Tibial artery (tissue), 4 donors: ENCODE data around the gene BMPER.

ENCODE experiments used
- DNase-seq, 2 donors: peaks; one replicate each; pipeline ENCODE4 v3.0.0-alpha.2; 2019
- H3K27ac ChIP-seq, 2 donors: fragments of 200-600 bp; sonication (generic) in 1 of 2; 1 replicate in 1 of 2; 2 replicates in 1 of 2; pipeline ENCODE4 v1.5.1; 2018 to 2019; ENCODE audit warnings: mild to moderate bottlenecking in 1 of 2
- H3K27me3 ChIP-seq, 2 donors: fragments of 200-600 bp; sonication (generic) in 1 of 2; one replicate each; pipeline versions ENCODE4 v1.5.1 to v1.6.0; 2016 to 2019
- H3K36me3 ChIP-seq, 3 donors: fragments of 200-600 bp; sonication (generic) in 2 of 3; one replicate each; pipeline ENCODE4 v1.5.1; 2016 to 2019; ENCODE audit warnings: mild to moderate bottlenecking in 2 of 3
- H3K4me1 ChIP-seq, 4 donors: fragments of 200-600 bp; sonication (generic) in 2 of 4; 1 replicate in 3 of 4; 2 replicates in 1 of 4; pipeline ENCODE4 v1.5.1; 2016 to 2019
- H3K4me3 ChIP-seq, 2 donors: fragments of 200-600 bp; sonication (generic) in 1 of 2; 1 replicate in 1 of 2; 2 replicates in 1 of 2; pipeline ENCODE4 v1.5.1; 2018 to 2019; ENCODE audit warnings: mild to moderate bottlenecking in 2 of 2
- H3K9me3 ChIP-seq, 3 donors: fragments of 200-600 bp; sonication (generic) in 1 of 3; one replicate each; pipeline ENCODE4 v1.5.1; 2016 to 2019
- intact Hi-C: fragments of 100-400 bp; cut with DNase I; formaldehyde crosslinking; loops from one replicate; pipeline ENCODE4 v1.15.0; 2023; ENCODE audit warnings: low total_unique reads
- TF ChIP-seq, protein P1 (sequence below), 2 experiments: fragments of 200-600 bp in 1 of 2; fragments of 450-650 bp in 1 of 2; IDR thresholded peaks; one replicate each; pipeline ENCODE4 v1.5.1; 2017 to 2019; ENCODE audit warnings: antibody characterized with exemption in 2 of 2, mild to moderate bottlenecking in 1 of 2, moderate library complexity in 1 of 2

BMPER gene

DNA sequence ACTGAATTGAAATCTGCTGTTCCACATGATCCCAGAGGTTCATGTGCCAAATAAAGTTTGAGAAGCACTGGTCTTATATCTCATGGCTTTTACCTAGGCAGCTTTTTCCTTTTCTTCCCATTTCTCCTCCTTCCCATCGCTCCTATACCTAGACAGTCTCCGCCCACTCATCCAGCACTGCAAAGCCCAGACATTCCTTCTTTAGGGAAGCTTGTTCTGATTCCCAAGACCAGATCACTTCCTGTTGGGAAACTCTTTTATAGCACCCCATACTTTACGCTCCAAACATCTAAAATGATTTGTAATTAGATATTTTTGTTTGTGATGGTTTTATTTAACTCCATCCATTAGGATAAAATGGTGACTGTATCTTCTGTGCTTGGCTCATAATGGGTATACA is 75.9 kb downstream of the BMPER start:
- Histone ChIP-seq H3K36me3 (no peaks in the 10 kb centered on the region), H3K4me3 (no peak overlapping the region), H3K27ac (no peak overlapping the region), H3K9me3 (no peaks in the 10 kb centered on the region), H3K27me3 (no peaks in the 10 kb centered on the region), H3K4me1 (no peaks in the 10 kb centered on the region)
- DNase-seq: no peak
- intact Hi-C loops: no loop called here
- TF ChIP-seq, protein P1, sequence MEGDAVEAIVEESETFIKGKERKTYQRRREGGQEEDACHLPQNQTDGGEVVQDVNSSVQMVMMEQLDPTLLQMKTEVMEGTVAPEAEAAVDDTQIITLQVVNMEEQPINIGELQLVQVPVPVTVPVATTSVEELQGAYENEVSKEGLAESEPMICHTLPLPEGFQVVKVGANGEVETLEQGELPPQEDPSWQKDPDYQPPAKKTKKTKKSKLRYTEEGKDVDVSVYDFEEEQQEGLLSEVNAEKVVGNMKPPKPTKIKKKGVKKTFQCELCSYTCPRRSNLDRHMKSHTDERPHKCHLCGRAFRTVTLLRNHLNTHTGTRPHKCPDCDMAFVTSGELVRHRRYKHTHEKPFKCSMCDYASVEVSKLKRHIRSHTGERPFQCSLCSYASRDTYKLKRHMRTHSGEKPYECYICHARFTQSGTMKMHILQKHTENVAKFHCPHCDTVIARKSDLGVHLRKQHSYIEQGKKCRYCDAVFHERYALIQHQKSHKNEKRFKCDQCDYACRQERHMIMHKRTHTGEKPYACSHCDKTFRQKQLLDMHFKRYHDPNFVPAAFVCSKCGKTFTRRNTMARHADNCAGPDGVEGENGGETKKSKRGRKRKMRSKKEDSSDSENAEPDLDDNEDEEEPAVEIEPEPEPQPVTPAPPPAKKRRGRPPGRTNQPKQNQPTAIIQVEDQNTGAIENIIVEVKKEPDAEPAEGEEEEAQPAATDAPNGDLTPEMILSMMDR (IDR thresholded peaks at IDR 0.05): no peak

DNA sequence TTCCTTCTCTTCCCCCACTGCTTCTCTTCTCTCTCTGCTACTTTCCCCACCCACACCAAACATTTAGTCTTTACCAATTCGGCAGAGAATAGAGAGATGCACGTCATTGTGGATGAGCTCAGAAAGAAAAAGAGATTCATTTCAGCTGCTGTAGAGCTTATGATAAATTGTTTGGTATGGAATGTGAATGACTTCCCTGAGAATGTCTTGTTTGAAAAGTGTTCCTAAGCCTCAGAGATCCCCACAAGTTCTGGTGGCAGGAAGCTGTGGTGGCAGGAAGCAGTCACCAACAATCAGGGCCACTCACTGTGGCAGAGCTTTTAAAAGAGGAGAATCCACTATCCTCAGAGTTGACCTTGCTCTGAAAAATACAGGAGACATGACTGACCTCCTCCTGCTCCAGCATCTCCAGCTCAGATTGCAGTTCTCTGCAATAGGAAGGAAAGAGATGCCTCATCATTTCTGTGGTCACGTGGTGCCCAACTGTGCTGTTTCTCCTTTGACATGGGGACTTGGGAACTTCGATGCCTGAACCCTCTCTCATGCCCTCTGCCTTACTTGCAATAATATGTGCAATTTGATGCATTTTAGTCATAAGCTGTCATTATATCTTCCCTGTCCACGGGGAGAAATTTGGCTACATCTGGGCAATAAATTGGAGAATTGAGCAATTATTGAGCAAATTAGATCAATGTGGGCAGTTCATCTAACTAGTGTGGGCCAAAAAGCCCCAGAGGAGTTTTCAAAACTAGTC is 76.5 kb downstream of the BMPER start:
- DNase-seq: no peak
- TF ChIP-seq, protein P1 (IDR thresholded peaks at IDR 0.05): no peak

DNA sequence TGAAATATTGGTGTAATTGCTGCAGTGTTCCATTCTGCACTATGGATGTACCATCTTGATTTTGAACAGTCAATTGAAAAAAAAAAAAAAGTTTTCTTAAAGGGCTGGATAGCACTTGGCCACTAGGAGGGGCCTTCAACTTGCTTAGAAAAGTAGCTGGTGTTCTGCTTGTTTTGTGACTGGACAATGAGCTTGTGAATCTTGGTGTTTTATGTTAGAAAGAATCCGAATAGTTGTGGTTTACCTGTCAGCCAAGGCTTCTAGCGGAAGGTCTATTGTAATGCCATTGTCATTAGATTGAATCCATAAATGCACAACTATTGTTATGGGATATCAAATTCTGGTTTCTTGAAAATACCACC is 77.1 kb downstream of the BMPER start:
- intact Hi-C loops: no loop called here
- H3K9me3 ChIP-seq: no peaks in the 10 kb centered on the region
- TF ChIP-seq, protein P1 (IDR thresholded peaks at IDR 0.05): no peak

More for the DNA sequence above, 76.5 kb downstream of the BMPER start:
- H3K36me3 ChIP-seq: no peaks in the 10 kb centered on the region
- no peak overlapping the region for H3K4me3 ChIP-seq
- H3K27me3 ChIP-seq: no peaks in the 10 kb centered on the region
- no peaks in the 10 kb centered on the region for H3K9me3 ChIP-seq
- intact Hi-C loops: no loop called here
- no peaks in the 10 kb centered on the region for H3K4me1 ChIP-seq
- H3K27ac ChIP-seq: no peak overlapping the region

DNA sequence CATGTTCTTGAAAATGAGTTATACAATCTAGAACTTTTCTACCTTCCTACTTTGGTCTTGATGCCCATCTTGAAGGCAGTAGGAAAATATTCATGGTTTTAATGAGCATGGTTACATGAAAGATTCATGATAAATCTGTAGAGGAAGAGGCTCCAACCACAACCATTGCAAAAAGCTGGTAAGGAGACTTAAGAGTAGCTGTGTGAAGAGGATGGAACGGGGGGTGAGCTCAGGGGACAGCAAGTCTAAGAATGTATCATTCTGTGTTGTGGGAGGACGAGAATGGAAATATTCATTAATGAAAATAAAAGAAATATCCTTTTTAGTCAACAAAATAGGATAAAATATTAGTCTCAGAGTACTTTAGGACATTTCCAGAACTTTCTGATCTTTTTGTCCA is 81.1 kb downstream of the BMPER start:
- H3K9me3 ChIP-seq: no peaks in the 10 kb centered on the region
- H3K36me3 ChIP-seq: no peaks in the 10 kb centered on the region
- H3K4me3 ChIP-seq: no peak overlapping the region
- intact Hi-C loops: no loop called here
- TF ChIP-seq, protein P1 (IDR thresholded peaks at IDR 0.05): no peak
- DNase-seq: no peak
- H3K27me3 ChIP-seq: no peaks in the 10 kb centered on the region
- H3K4me1 ChIP-seq: no peaks in the 10 kb centered on the region
- peak overlapping the region in 1 of 2 donors; percentile 30 for H3K27ac ChIP-seq

More for the DNA sequence above, 77.1 kb downstream of the BMPER start:
- H3K36me3 ChIP-seq: no peaks in the 10 kb centered on the region
- no peaks in the 10 kb centered on the region for H3K4me1 ChIP-seq
- DNase-seq: no peak
- no peak overlapping the region for H3K4me3 ChIP-seq
- no peak overlapping the region for H3K27ac ChIP-seq
- H3K27me3 ChIP-seq: no peaks in the 10 kb centered on the region

DNA sequence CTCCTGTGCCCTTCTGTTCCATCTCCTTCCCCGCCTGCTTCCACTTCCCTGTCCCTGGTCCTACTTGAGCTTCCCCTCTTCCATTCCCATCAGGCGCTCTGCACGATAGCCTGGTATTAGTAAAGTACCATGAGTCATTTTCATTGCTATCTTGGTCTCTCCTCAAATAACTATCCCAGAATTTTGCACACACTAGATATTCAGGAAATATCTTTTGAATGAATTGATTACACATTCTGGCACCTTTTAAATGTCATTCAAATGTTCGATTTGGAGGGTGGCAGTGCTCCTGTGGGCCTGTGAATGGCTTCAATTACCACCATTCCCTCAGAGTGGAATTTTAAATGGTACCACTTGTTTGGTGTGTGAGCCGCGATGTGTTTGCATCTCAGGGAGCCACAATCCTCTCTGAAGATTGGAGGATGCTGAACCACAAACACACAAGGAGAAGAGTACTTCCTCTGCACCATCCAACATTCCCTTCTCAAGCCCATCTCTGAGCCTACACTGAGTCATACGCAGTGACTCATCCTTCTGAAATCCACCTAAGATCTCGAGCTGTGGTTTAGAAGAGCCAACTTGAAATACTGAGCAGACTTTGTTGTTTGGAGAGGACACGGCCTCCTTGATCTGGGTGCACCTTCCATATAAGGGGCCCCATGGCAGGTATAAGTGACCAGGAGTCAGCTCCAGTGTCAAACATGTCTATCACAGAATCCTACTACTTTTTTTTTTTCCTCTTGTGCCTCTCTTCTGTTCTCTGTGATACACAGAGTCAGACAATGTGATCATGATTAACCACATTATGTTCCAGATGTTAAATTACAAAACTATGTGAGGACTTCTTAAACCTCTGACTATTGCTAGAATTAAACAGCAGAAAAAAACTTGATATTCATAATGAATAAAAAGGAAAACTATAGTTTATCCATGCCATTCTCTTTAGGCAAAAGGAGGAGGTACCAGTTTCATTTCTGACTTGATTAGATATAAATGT is 81.9 kb downstream of the BMPER start:
- no peaks in the 10 kb centered on the region for H3K9me3 ChIP-seq
- no peak overlapping the region for H3K4me3 ChIP-seq
- H3K27ac ChIP-seq: peak overlapping the region in 1 of 2 donors; percentile 34
- no peaks in the 10 kb centered on the region for H3K36me3 ChIP-seq
- no peaks in the 10 kb centered on the region for H3K27me3 ChIP-seq
- DNase-seq: peak in 1 of 2 donors; percentile 32
- intact Hi-C loops: no loop called here
- TF ChIP-seq, protein P1 (IDR thresholded peaks at IDR 0.05): no peak
- no peaks in the 10 kb centered on the region for H3K4me1 ChIP-seq
